B cell (primary cell): ENCODE results near the gene RET. TPM values are rescaled to one million over a fixed set of nuclear protein-coding genes. Genes with fewer than 3 reads are reported as not detected.

Source experiments
- ATAC-seq: fragments of 200-7000 bp; cut with Tn5 transposase; one replicate; pipeline ENCODE4 v1.10.0; 2021; ENCODE audit warnings: low read depth, mild to moderate bottlenecking, moderate number of reproducible peaks, moderate library complexity
- CTCF ChIA-PET: fragments of 350-600 bp; sonication (Branson Sonifier 250); formaldehyde crosslinking; loops from one replicate; lab custom pipeline; 2021; ENCODE audit warnings: antibody characterized with exemption, inconsistent platforms; lab: Charles Lee
- POLR2A ChIA-PET: fragments of 350-600 bp; sonication (Branson Sonifier 250); formaldehyde crosslinking; loops from one replicate; lab custom pipeline; 2021; ENCODE audit warnings: antibody characterized with exemption; lab: Charles Lee
- DNase-seq: peaks from one replicate; pipeline ENCODE4 v3.0.0; 2013
- H2AFZ ChIP-seq: 2 replicates; pipeline ENCODE4 v1.6.1; 2012; ENCODE audit warnings: mild to moderate bottlenecking, low read depth, low read length; ENCODE audit not compliant: insufficient read depth, poor library complexity, severe bottlenecking
- H3K27ac ChIP-seq, 2 donors: 1 replicate in 1 of 2; 2 replicates in 1 of 2; pipeline ENCODE4 v1.5.1; 2012 to 2013; ENCODE audit warnings: low read length in 2 of 2, mild to moderate bottlenecking in 2 of 2, moderate library complexity in 1 of 2
- H3K27me3 ChIP-seq, 4 experiments: fragments of 200-600 bp in 1 of 4; sonication (generic) in 1 of 4; replicated peaks in 1 of 4; 1 replicate in 2 of 4; 2 replicates in 2 of 4; pipeline versions ENCODE4 v1.6.1 to v1.7.0; 2013 to 2016; ENCODE audit warnings: low read length in 3 of 4, mild to moderate bottlenecking in 2 of 4, mixed read lengths in 1 of 4, moderate library complexity in 1 of 4; ENCODE audit not compliant: insufficient read depth in 4 of 4, control insufficient read depth in 3 of 4; ENCODE audit errors: control extremely low read depth in 1 of 4
- H3K36me3 ChIP-seq, 2 experiments: replicated peaks in 1 of 2; 1 replicate in 1 of 2; 2 replicates in 1 of 2; pipeline versions ENCODE4 v1.6.1 to v1.7.1; 2013; ENCODE audit warnings: low read length in 1 of 2; ENCODE audit not compliant: insufficient read depth in 2 of 2, control insufficient read depth in 1 of 2; ENCODE audit errors: control extremely low read depth in 1 of 2, extremely low read depth in 1 of 2
- H3K4me1 ChIP-seq, 2 donors: fragments of 200-600 bp in 1 of 2; sonication (generic) in 1 of 2; 1 replicate in 1 of 2; 2 replicates in 1 of 2; pipeline versions ENCODE4 v1.5.1 to v1.6.1; 2013 to 2017; ENCODE audit warnings: low read length in 2 of 2; ENCODE audit not compliant: control insufficient read depth in 2 of 2, insufficient read depth in 2 of 2
- H3K4me2 ChIP-seq: replicated peaks from 2 replicates; pipeline ENCODE3; 2012; ENCODE audit warnings: mild to moderate bottlenecking, low read depth, low read length; ENCODE audit not compliant: poor library complexity, severe bottlenecking
- H3K4me3 ChIP-seq, 5 experiments: fragments of 200-600 bp in 1 of 5; sonication (generic) in 1 of 5; 1 replicate in 3 of 5; 2 replicates in 2 of 5; pipeline versions ENCODE4 v1.5.1 to v1.7.0; 2011 to 2016; ENCODE audit warnings: low read length in 4 of 5, mild to moderate bottlenecking in 4 of 5, low read depth in 2 of 5, control low read depth in 1 of 5, moderate library complexity in 1 of 5; ENCODE audit not compliant: insufficient read depth in 1 of 5; ENCODE audit errors: control extremely low read depth in 1 of 5, extremely low read depth in 1 of 5
- H3K79me2 ChIP-seq: fragments of 200-600 bp; sonication (generic); one replicate; pipeline ENCODE4 v1.6.0; 2016; ENCODE audit warnings: low read length; ENCODE audit not compliant: control insufficient read depth, insufficient read depth
- H3K9ac ChIP-seq: fragments of 200-600 bp; sonication (generic); 2 replicates; pipeline ENCODE4 v1.6.1; 2017; ENCODE audit warnings: mild to moderate bottlenecking, low read length, moderate library complexity
- H3K9me3 ChIP-seq, 3 donors: one replicate each; pipeline versions ENCODE4 v1.6.1 to v1.7.1; 2013; ENCODE audit warnings: low read length in 2 of 3; ENCODE audit not compliant: control insufficient read depth in 2 of 3, insufficient read depth in 1 of 3; ENCODE audit errors: control extremely low read depth in 1 of 3
- H4K20me1 ChIP-seq: 2 replicates; pipeline ENCODE4 v1.6.0; 2012; ENCODE audit warnings: mild to moderate bottlenecking, low read length; ENCODE audit not compliant: insufficient read depth, control insufficient read depth, poor library complexity, severe bottlenecking
- H3K27ac Mint-ChIP-seq: one replicate; pipeline ENCODE4 v1.8.0; 2021; ENCODE audit warnings: mixed read lengths
- H3K27me3 Mint-ChIP-seq: one replicate; pipeline ENCODE4 v1.8.0; 2021; ENCODE audit warnings: mixed read lengths
- H3K4me1 Mint-ChIP-seq: one replicate; pipeline ENCODE4 v1.8.0; 2021; ENCODE audit warnings: mixed read lengths
- H3K4me3 Mint-ChIP-seq: one replicate; pipeline ENCODE4 v1.8.0; 2021; ENCODE audit warnings: mixed read lengths
- H3K9me3 Mint-ChIP-seq: one replicate; pipeline ENCODE4 v1.8.0; 2022; ENCODE audit warnings: mixed read lengths; ENCODE audit not compliant: insufficient read depth
- EZH2 ChIP-seq: IDR thresholded peaks from 2 replicates; pipeline ENCODE4 v1.6.1; 2012; ENCODE audit warnings: borderline replicate concordance, low read depth, mild to moderate bottlenecking, moderate library complexity, low read length; ENCODE audit not compliant: insufficient read depth, poor library complexity, severe bottlenecking
- WGBS: methylation state at CpG from one replicate; pipeline ENCODE4 v1.1.5; 2013; ENCODE audit warnings: missing lambda C conversion rate; ENCODE audit not compliant: insufficient coverage; 5-methylcytosine and 5-hydroxymethylcytosine counted together
- intact Hi-C: fragments of 100-400 bp; cut with micrococcal nuclease; formaldehyde crosslinking; loops from one replicate; pipeline ENCODE4 v1.10.0; 2022
- polyA plus RNA-seq: library from polyadenylated mRNA; depleted of rRNA; stranded (reverse); fragments of >200 nt; gene quantifications from 2 replicates; pipeline ENCODE4 v1.2.3, GENCODE V29; 2012
- total RNA-seq, 2 donors: library from RNA; stranded (reverse); fragments of 120-200 nt in 1 of 2; gene quantifications; 1 replicate in 1 of 2; 2 replicates in 1 of 2; pipeline versions ENCODE4 v1.2.3 to v1.2.4, GENCODE V29; 2013 to 2022
- TF ChIP-seq, protein P1 (sequence below): fragments of 200-600 bp; IDR thresholded peaks from one replicate; pipeline ENCODE4 v1.8.0; 2022; ENCODE audit warnings: antibody characterized with exemption, mild to moderate bottlenecking

The RET gene
- total and polyA plus RNA-seq, 2 donors (not counting 1 experiment from before 2014, with no cell fraction given), result 0.16 to 0.27 TPM

DNA sequence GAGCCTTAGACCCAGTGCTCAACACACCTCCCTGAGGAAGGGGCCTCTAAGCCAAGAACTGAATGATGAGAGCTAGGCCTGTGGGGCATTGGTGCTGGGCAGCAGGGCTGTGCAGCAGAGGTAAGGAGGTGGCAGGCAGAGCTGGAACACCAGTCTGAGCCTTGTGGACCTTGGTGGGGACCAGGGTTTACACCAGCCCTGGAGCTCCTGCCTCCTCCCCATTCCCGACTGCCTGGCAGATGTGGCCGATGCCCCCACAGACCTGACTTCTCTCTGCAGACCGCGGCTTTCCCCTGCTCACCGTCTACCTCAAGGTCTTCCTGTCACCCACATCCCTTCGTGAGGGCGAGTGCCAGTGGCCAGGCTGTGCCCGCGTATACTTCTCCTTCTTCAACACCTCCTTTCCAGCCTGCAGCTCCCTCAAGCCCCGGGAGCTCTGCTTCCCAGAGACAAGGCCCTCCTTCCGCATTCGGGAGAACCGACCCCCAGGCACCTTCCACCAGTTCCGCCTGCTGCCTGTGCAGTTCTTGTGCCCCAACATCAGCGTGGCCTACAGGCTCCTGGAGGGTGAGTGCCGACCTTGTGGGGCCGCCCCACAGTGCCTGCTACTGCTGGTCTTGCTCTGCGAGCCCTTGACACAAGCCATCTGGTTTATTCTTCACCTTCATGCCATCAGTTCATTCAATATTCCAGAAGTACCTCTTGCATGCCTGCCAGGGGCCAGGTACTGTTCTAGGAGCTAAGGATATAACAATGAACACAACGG, 25.4 kb downstream of the RET start:
- Histone ChIP-seq H3K36me3 (no peaks in the 10 kb centered on the region), H3K27me3 (peaks cover 0 to 32% (median 2%) of the 10 kb centered on the region in 4 experiments), H3K79me2 (no peaks in the 10 kb centered on the region), H2AFZ (no peak overlapping the region), H3K4me2 (no peak overlapping the region), H3K4me1 (peaks cover 15 to 24% of the 10 kb centered on the region in 2 donors), H3K27ac (no peak overlapping the region), H3K9ac (no peak overlapping the region), H4K20me1 (no peaks in the 10 kb centered on the region), H3K4me3 (no peak overlapping the region), H3K9me3 (peaks cover 0 to 4% (median 0%) of the 10 kb centered on the region in 3 donors)
- ATAC-seq, result no peak
- TF ChIP-seq EZH2, result no peak
- TF ChIP-seq, protein P1, sequence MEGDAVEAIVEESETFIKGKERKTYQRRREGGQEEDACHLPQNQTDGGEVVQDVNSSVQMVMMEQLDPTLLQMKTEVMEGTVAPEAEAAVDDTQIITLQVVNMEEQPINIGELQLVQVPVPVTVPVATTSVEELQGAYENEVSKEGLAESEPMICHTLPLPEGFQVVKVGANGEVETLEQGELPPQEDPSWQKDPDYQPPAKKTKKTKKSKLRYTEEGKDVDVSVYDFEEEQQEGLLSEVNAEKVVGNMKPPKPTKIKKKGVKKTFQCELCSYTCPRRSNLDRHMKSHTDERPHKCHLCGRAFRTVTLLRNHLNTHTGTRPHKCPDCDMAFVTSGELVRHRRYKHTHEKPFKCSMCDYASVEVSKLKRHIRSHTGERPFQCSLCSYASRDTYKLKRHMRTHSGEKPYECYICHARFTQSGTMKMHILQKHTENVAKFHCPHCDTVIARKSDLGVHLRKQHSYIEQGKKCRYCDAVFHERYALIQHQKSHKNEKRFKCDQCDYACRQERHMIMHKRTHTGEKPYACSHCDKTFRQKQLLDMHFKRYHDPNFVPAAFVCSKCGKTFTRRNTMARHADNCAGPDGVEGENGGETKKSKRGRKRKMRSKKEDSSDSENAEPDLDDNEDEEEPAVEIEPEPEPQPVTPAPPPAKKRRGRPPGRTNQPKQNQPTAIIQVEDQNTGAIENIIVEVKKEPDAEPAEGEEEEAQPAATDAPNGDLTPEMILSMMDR, result no peak
- ChIA-PET POLR2A (no interaction called here), CTCF (interaction anchor here (0.6 kb wide), 1 partner anchor 67 kb away, joined by 3 read pairs; no protein-coding TSS in a partner anchor)
- no peak for DNase-seq
- 89% methylated on average over 16 of the region's 19 CpGs for WGBS
- Mint-ChIP-seq H3K27me3 (peaks cover 31% of the 10 kb centered on the region), H3K9me3 (no peaks in the 10 kb centered on the region), H3K4me3 (no peak overlapping the region), H3K4me1 (peaks cover 17% of the 10 kb centered on the region), H3K27ac (no peak overlapping the region)
- intact Hi-C loops, result no loop called here
